Erythroblast (primary cell): ENCODE data around the gene GAL3ST2.

Experiments used
- DNase-seq, 2 experiments: peaks; one replicate each; lab custom pipeline; 2025; lab: John Stamatoyannopoulos, UW
- GATA1 ChIP-seq: IDR thresholded peaks from 2 replicates; pipeline ENCODE4 v1.6.1; 2011; ENCODE audit warnings: low read depth, mild to moderate bottlenecking, control low read depth, low read length, moderate library complexity
- POLR2A ChIP-seq: IDR thresholded peaks from 2 replicates; pipeline ENCODE4 v1.6.1; 2011; ENCODE audit warnings: mild to moderate bottlenecking, low read length

The GAL3ST2 gene

DNA sequence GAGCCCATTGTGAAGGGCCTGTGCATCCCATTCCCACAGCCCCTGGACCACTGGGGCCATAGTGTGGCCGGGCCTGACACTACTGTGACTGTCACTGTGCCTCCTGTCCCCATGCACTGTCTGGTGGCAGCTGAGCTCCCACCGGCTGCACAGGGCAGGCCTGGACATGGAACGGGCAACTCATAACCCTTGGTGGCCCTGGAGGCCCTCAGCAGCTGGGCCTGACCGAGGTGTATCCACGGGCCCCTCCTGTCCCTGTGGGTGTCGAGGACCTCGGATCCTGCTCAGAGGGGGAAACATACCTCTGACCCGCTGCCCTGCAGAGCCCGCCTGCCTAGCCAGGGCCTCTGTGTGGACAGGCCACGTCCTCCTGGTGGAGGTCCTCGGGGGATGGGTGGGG lies 7.8 kb upstream of the GAL3ST2 start:
- no peak for DNase-seq
- TF ChIP-seq POLR2A (no peak), GATA1 (no peak)

DNA sequence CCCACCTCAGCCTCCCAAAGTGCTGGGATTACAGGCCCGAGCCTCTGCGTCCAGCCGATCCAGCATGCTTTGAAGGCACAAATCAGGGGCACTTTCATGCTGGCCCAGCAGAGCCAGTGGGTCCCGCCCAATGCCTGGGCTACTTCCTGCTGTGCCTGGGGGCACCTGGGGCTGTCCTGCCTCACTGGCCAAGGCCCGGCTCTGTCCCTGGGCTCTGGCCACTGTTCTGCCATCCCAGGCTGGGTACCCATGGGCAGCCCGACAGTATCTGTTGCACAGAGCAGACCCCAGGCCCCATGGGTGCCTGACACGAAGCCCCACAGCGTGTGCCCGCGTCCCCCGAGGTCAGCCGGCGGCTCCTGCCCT lies 6.8 kb upstream of the GAL3ST2 start:
- no peak for TF ChIP-seq GATA1
- no peak for TF ChIP-seq POLR2A
- no peak for DNase-seq

- TF ChIP-seq GATA1, result no peak
- TF ChIP-seq POLR2A, result no peak
- DNase-seq, result no peak
Observed at GRCh38 chr2:241770185-241770935, 6.3 kb upstream of the GAL3ST2 start.

- no peak for TF ChIP-seq POLR2A
- TF ChIP-seq GATA1, result no peak
- DNase-seq, result no peak
Observed at GRCh38 chr2:241770936-241771285, 5.7 kb upstream of the GAL3ST2 start.

- no peak for TF ChIP-seq GATA1
- no peak for TF ChIP-seq POLR2A
- no peak for DNase-seq
Observed at GRCh38 chr2:241771286-241772062, 5.1 kb upstream of the GAL3ST2 start.

DNA sequence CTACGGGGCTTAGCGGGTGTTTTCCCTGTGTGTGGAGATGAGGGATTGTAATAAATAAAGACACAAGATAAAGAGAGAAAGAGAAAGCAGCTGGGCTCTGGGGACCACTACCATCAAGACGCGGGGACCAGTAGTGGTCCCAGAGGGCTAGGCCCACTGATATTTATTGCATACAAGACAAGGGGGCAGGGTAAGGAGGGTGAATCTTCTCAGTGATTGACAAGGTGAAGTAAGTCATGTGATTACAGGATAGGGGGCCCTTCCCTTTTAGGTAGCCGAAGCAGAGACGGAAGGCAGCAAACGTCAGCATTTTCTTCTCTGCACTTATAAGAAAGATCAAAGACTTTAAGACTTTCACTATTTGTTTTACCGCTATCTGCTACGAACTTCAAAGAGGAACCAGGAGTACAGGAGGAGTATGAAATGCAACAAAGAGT lies 4.5 kb upstream of the GAL3ST2 start:
- peak; percentile 20 to 55 for DNase-seq
- TF ChIP-seq POLR2A (no peak), GATA1 (no peak)

GRCh38 chr2:241773511-241774418 lies 2.9 kb upstream of the GAL3ST2 start:
- TF ChIP-seq GATA1, result no peak
- no peak for TF ChIP-seq POLR2A
- DNase-seq, result no peak

DNA sequence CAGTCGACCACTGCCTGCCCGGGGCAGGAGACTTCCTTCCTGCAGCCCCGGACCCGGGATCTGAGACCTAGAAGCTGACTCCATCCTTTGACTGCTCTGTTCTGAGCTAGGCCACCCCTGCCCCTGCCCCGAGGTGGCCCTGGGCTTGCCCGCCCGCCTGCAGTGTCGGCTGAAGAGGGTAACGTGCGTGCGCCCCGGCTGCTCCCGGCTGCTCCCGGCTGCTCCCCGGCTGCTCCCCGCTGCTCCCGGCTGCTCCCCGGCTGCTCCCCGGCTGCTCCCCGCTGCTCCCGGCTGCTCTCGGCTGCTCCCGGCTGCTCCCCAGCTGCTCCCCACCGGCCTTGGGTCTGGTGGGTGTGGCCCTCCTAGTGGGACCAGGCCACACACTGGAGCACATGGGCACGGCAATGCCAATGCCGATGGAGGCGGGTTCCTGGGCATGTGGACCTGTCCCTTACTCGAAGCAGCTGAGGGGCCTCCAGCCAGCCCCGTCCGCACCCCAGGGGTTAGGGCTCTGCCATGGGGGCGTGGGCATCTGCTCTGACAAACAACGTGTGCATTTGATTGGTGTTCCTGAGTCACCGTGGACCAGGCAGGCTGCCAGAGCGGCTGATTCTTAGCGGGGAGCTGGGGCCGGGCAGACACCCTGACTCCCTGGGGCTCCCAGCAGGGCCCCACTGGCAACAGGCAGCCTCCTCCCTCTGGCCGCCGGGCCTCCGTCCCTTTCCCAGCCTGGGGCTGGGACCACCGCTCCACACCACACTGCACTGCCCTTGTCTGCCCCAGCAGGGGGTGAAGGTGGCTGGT lies 2.0 kb upstream of the GAL3ST2 start:
- DNase-seq, result peak in 1 of 2 experiments; percentile 14
- no peak for TF ChIP-seq POLR2A

DNA sequence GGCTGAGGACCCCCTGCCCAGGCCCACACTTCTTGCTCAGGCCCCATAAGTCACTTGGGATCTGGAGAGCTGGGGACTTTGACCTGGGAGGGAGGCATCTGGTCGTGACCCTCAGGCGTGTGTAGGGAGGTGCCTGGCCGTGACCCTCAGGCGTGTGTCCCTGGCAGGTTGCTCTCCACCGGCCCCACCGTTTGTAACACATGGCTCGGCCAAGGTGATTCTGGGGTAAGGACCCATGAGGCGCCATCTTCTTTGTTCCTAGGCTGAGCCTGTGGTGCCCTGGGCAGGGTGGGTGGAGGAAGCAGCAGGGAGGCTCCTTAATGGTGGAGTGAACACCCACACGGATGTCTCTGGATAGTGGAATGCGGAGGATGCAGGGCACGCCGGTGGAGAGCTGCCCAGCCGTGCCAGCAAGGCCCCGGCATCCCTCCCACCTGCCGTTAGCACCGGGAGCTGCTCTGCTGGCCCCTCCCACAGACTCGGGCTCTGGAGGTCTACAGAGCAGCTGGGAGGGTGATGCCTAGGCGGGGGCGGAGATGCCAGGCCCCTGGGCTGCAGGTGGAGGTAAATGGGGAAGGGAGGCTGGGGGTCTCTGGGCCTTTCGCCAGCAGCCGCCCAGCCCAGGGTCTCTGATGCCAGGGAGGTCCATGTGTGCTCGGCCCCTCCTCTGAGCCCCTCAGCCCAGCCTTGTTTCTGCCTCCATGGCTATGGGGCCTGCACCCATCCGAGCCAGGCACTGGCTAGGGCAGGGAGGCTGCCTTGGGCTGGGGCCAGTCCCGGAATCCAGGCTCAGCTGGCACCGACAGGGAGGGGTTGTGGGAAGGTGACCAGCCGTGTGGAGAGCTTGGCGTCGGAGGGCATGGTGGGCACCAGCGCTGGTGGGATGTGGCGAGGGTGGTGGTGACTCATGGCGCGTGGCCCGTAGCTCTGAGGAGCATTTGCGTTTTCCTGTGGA lies 1.1 kb upstream of the GAL3ST2 start:
- no peak for DNase-seq
- no peak for TF ChIP-seq GATA1
- no peak for TF ChIP-seq POLR2A

DNA sequence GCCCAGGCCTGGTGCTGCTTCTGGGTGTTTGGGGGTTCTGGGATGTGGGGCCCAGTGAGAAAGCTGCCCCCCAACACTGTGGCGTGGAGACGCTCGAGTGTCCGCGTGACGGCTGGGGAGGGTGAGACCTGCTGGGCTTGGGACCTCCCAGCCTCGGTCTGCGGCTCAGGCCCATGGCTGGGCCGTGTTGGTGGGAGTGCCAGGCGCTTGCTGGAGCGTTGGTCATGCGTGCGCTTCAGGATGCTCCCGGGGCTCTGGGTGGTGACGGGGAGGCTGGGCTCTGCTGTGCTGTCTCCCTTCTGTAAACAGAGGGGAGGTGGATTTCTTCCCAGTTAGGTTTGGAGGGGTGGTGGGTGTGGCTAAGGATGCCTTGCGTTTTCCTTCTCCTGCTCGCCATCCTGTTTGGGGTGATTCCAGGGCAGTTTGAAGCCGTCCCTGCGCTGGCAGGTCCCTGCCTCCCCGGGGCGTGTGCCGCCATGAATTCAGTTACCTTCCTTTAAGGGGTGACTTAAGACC lies 606 bp downstream of the GAL3ST2 start:
- no peak for DNase-seq

GRCh38 chr2:241777686-241778627 lies 1.3 kb downstream of the GAL3ST2 start:
- no peak for DNase-seq
- TF ChIP-seq GATA1 (no peak), POLR2A (no peak)

More for the DNA sequence above, 606 bp downstream of the GAL3ST2 start:
- no peak for TF ChIP-seq POLR2A
- no peak for TF ChIP-seq GATA1
